HG03139 (cell line): ENCODE results near the gene RHOJ.
"Not testable (repeated sequence)": the region's sequence is repeated elsewhere in the genome, so short reads cannot be mapped to it uniquely, and the experiment has no call there.

Source experiments
- ATAC-seq: cut with Tn5 transposase; IDR thresholded peaks from one replicate; pipeline ENCODE4 v1.9.1; 2021; ENCODE audit not compliant: unreplicated experiment

The RHOJ gene

GRCh38 chr14:63295231-63295685, 91.0 kb downstream of the RHOJ start:
- no peak for ATAC-seq

GRCh38 chr14:63296060-63296563, 91.9 kb downstream of the RHOJ start:
- no peak for ATAC-seq

- no peak for ATAC-seq
These were observed 93.3 kb downstream of the RHOJ start for GRCh38 chr14:63297372-63298063.

- ATAC-seq: no peak
These were observed 95.3 kb downstream of the RHOJ start for GRCh38 chr14:63299351-63300110.

GRCh38 chr14:63300854-63301253, 96.6 kb downstream of the RHOJ start:
- no peak for ATAC-seq

GRCh38 chr14:63301891-63302534, 97.8 kb downstream of the RHOJ start:
- no peak for ATAC-seq

- not testable (repeated sequence) for ATAC-seq
These were observed 100.2 kb downstream of the RHOJ start for GRCh38 chr14:63304429-63304828.

- ATAC-seq: no peak
These were observed 104.6 kb downstream of the RHOJ start for GRCh38 chr14:63308723-63309317.

- ATAC-seq: no peak
These were observed 114.6 kb downstream of the RHOJ start, which contains the start of gene GPHB5 for GRCh38 chr14:63318835-63319234. Gene GPHB5 (minus strand): TSS chr14:63318935. CDS start chr14:63317849, 1,086 bp downstream.

- no peak for ATAC-seq
These were observed 118.2 kb downstream of the RHOJ start for GRCh38 chr14:63322472-63322871.

- ATAC-seq: no peak
These were observed 118.8 kb downstream of the RHOJ start for GRCh38 chr14:63322897-63323573.

GRCh38 chr14:63326840-63327239, 122.6 kb downstream of the RHOJ start:
- ATAC-seq: no peak

- no peak for ATAC-seq
These were observed 124.8 kb downstream of the RHOJ start for GRCh38 chr14:63328787-63329737.

- no peak for ATAC-seq
These were observed 138.1 kb downstream of the RHOJ start for GRCh38 chr14:63342371-63342770.
